Epithelial cell of esophagus (primary cell): ENCODE results near the gene PDZRN3.
A peak's percentile ranks its signal among the peaks of the same experiment; 100 is the strongest.

ENCODE experiments used
- DNase-seq: peaks from one replicate; pipeline ENCODE4 v3.0.0; 2010; ENCODE audit warnings: low read depth
- H3K4me3 ChIP-seq: 2 replicates; pipeline ENCODE4 v1.5.1; 2011; ENCODE audit warnings: mild to moderate bottlenecking, low read length, control low read depth
- CTCF ChIP-seq: IDR thresholded peaks from 2 replicates; pipeline ENCODE4 v1.5.1; 2011; ENCODE audit warnings: low read depth, mild to moderate bottlenecking, low read length, control low read depth, inconsistent platforms; ENCODE audit not compliant: insufficient read depth; ENCODE audit errors: missing control alignments

The PDZRN3 gene

DNA sequence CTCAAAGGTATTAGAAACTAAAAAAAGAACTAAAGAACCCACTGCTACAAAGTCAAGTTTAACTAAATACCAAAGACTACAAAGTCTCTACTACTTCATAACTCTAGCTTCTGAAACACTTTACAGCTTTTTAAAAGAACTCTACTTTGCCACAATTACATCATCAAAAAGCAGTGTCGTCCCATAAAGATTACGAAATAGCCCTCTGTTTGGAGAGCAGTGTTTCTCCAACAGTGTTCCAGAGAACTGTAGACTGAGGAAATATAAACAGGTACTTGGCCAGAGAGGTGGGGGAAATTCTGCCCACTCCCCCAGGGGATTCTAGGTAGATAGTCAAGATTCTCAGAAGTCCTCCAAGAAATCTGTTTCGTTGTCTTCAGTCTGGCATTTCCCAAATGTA is 225.6 kb downstream of the PDZRN3 start:
- no peak overlapping the region for H3K4me3 ChIP-seq
- TF ChIP-seq CTCF, result no peak
- no peak for DNase-seq

GRCh38 chr3:73398084-73398483 is 226.7 kb downstream of the PDZRN3 start:
- TF ChIP-seq CTCF, result no peak
- H3K4me3 ChIP-seq, result no peak overlapping the region
- no peak for DNase-seq

GRCh38 chr3:73394240-73394639 is 230.5 kb downstream of the PDZRN3 start:
- H3K4me3 ChIP-seq, result no peak overlapping the region
- no peak for TF ChIP-seq CTCF
- no peak for DNase-seq

DNA sequence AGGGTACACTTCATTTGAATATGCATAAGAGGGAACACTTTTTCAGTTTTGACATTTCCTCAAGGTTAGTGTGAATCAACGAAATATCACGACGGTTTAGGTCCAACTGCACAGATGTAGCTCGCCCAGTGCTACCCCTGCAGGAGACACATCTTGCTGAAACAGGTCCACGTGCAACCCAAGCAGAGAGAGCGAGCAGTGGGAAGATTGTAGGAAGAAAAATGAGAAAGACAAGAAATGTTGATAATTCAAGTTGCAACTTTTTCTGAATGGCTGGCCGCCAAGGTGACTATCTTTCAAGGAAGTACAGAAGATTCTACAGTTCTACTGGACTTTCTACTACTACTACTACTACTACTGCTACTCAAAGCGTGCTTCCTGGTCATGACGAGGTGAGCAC is 231.7 kb downstream of the PDZRN3 start:
- TF ChIP-seq CTCF, result no peak
- H3K4me3 ChIP-seq, result no peak overlapping the region
- DNase-seq, result no peak

DNA sequence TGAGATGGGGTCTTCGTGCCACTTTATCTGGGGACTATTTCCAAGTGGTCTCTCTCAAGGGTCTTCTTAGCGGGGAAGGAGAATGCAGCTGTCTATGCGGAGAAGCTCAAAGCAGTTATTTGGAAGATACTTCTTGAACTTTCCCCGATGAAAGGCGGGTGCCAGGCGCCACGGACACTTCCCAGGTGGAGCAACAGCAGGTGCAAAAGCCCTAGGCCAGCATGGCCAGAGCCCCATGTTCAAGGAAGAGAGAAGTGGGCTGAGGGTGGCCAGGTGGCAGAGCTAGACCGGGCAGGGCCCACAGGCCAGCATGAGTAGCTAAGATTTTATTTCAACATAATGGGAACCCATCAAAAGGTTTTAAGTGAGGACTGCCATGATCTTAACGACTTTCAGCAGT is 232.8 kb downstream of the PDZRN3 start:
- TF ChIP-seq CTCF, result no peak
- no peak overlapping the region for H3K4me3 ChIP-seq
- DNase-seq, result no peak

- H3K4me3 ChIP-seq, result no peak overlapping the region
- no peak for DNase-seq
- no peak for TF ChIP-seq CTCF
Observed at GRCh38 chr3:73389928-73390327, 234.8 kb downstream of the PDZRN3 start.

DNA sequence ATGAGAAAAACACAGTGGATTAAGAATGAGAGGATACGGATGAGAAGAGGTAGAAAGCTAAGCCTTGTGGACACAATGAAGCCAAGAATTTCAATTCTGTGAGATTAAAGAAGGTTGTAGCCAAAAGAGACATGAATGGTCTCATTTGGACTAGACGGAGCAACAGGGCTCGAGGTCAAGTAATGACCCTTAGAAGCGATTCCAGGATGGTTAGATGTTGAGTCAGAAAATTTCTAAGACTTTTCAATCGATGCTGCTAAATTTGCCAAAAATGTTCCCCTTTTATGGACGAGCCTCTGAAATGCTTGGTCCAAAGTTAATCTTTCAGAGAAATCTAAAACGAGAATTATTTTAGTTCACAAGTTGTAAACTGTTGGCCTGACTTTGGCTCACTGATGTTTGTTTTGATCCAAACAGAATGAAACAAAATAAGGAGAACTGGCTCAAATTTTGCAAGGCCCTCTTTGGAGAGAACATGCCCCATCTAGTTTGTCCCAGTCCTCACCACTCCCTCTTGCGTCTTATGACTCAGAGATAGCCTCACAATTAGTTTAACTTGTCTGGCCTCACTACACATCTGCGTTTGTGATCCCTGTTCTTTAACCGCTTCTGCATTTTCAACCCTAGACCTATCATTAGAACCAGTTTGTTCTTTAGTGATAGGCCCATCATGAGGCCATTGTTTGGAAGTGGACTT is 235.5 kb downstream of the PDZRN3 start:
- peak; percentile 36 for DNase-seq
- no peak overlapping the region for H3K4me3 ChIP-seq
- TF ChIP-seq CTCF, result no peak
